ENCODE results near the gene NPR2. TPM values are rescaled to one million over a fixed set of nuclear protein-coding genes. Genes with fewer than 3 reads are reported as not detected.

Gene NPR2
- total RNA-seq, 1 experiment from 2014 or later: 12.5 TPM

DNA sequence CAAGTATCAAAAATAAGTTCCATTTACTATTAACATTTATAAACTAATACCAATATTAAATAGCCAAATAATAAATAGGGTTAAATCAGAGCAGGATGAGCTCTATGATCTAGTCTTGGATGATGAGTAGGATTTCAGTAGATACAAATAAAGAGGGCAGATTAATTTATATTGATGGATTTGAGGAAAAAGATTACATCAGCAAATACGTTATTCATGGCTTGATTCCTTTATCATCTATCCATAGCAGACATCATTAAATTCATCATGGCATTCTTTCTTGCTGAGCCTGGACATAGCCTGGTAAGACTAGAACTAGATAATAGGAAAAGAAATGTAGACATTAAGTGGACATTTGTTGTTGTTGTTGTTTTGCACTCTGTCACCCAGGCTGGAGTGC lies 23.9 kb upstream of the NPR2 start:
- no peak overlapping the region for H2BK5ac ChIP-seq (ENCODE audit: insufficient read length, low read length)
- no peak overlapping the region for H3K4ac ChIP-seq (ENCODE audit: low read depth, low read length)
- H4K5ac ChIP-seq (ENCODE audit: insufficient read length, low read depth, low read length): no peak overlapping the region
- no peak overlapping the region for H2BK12ac ChIP-seq (ENCODE audit: insufficient read length, low read depth, low read length)
- no peaks in the 10 kb centered on the region for H4K20me1 ChIP-seq (ENCODE audit: control insufficient read depth, insufficient read depth, insufficient read length)
- H3K9me3 ChIP-seq (ENCODE audit: control insufficient read depth, low read depth, low read length): no peaks in the 10 kb centered on the region
- no peak overlapping the region for H2AK5ac ChIP-seq (ENCODE audit: insufficient read length, low read length)
- H3K4me2 ChIP-seq (ENCODE audit: insufficient read depth, insufficient read length, low read length): no peak overlapping the region
- WGBS (ENCODE audit: extremely low coverage, insufficient read length, low lambda C conversion rate): no CpG with 5 or more reads among the region's 1 CpG
- no peak overlapping the region for H3K23ac ChIP-seq (ENCODE audit: insufficient read length, low read depth, low read length)
- no peak overlapping the region for H2AFZ ChIP-seq (ENCODE audit: low read length)
- no peak overlapping the region for H3T11ph ChIP-seq (ENCODE audit: low read length)
- no peaks in the 10 kb centered on the region for H3K23me2 ChIP-seq (ENCODE audit: insufficient read length, low read depth, low read length, poor library complexity, severe bottlenecking)
- DNase-seq: no peak
- Mint-ChIP-seq H3K27ac (no peak overlapping the region), H3K4me1 (peaks cover 6 to 7% of the 10 kb centered on the region in 2 experiments; a peak in 3 of 4 replicates), H3K27me3 (ENCODE audit: low read depth) (no peaks in the 10 kb centered on the region), H3K9me3 (no peaks in the 10 kb centered on the region), H3K4me3 (no peak overlapping the region), H3K36me3 (ENCODE audit: insufficient read depth in 1 of 3, low read depth in 3 of 3) (no peaks in the 10 kb centered on the region; a peak in 1 of 7 replicates)
- H2BK20ac ChIP-seq (ENCODE audit: low read depth, low read length, poor library complexity, severe bottlenecking): no peak overlapping the region
- H3K27ac ChIP-seq (ENCODE audit: insufficient read length, low read depth, low read length): no peak overlapping the region
- no peaks in the 10 kb centered on the region for H3K27me3 ChIP-seq (ENCODE audit: insufficient read depth, low read length)
- no peak overlapping the region for H4K8ac ChIP-seq (replicated peaks; ENCODE audit: insufficient read length, low read depth, low read length)
- H2BK120ac ChIP-seq (ENCODE audit: low read depth, low read length, poor library complexity, severe bottlenecking): no peak overlapping the region
- H3K79me1 ChIP-seq (ENCODE audit: insufficient read depth, low read depth, low read length, poor library complexity, severe bottlenecking): no peaks in the 10 kb centered on the region
- H3K18ac ChIP-seq (ENCODE audit: insufficient read length, low read depth, low read length): no peak overlapping the region
- no peak overlapping the region for H2BK15ac ChIP-seq (ENCODE audit: low read depth, low read length)
- no peak overlapping the region for H3K56ac ChIP-seq (ENCODE audit: insufficient read length, low read depth, low read length)
- no peaks in the 10 kb centered on the region for H3K4me1 ChIP-seq (ENCODE audit: insufficient read depth, low read length)
- TF ChIP-seq, protein P1, sequence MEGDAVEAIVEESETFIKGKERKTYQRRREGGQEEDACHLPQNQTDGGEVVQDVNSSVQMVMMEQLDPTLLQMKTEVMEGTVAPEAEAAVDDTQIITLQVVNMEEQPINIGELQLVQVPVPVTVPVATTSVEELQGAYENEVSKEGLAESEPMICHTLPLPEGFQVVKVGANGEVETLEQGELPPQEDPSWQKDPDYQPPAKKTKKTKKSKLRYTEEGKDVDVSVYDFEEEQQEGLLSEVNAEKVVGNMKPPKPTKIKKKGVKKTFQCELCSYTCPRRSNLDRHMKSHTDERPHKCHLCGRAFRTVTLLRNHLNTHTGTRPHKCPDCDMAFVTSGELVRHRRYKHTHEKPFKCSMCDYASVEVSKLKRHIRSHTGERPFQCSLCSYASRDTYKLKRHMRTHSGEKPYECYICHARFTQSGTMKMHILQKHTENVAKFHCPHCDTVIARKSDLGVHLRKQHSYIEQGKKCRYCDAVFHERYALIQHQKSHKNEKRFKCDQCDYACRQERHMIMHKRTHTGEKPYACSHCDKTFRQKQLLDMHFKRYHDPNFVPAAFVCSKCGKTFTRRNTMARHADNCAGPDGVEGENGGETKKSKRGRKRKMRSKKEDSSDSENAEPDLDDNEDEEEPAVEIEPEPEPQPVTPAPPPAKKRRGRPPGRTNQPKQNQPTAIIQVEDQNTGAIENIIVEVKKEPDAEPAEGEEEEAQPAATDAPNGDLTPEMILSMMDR (conservative IDR thresholded peaks at IDR 0.05): no peak
- H3K14ac ChIP-seq (ENCODE audit: insufficient read depth, low read length): no peak overlapping the region
- no peak overlapping the region for H4K91ac ChIP-seq (ENCODE audit: insufficient read length, low read depth, low read length)
- no peaks in the 10 kb centered on the region for H3K79me2 ChIP-seq (ENCODE audit: insufficient read depth, low read length)
- H3K9ac ChIP-seq (ENCODE audit: extremely low read depth, insufficient read length, low read length): no peak overlapping the region
